Measurements from ENCODE around the gene ECE1.

The ECE1 gene

DNA sequence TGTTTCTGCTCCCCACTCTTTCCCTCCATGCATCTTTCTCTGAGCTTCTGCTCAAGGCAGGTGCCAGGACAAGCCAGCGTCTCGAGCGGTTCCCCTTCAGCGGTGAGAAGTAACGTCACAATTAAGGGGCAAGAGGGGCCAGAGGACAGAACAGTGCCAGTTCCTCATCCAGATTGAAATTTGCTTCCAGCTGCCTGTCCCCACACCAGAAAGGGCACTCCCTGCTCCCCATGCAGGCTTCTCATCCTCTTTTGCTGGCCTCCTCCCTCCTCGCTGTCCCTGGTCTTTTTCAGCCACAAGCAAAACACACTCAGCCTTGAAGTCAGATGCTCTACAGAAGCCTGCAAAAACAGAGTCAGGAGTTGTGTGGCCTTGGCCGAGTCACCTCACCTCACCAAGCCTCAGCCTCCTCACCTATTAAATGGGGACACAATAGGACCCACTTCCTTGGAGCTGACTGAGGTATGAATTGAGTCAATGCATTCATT is 35.0 kb upstream of the ECE1 start:
- DNase-seq: no peak

GRCh38 chr1:21324368-21325141 is 34.3 kb upstream of the ECE1 start:
- peak in 2 of 4 experiments; percentile 27 to 38 for DNase-seq

GRCh38 chr1:21323091-21323490 is 32.8 kb upstream of the ECE1 start:
- DNase-seq: no peak

DNA sequence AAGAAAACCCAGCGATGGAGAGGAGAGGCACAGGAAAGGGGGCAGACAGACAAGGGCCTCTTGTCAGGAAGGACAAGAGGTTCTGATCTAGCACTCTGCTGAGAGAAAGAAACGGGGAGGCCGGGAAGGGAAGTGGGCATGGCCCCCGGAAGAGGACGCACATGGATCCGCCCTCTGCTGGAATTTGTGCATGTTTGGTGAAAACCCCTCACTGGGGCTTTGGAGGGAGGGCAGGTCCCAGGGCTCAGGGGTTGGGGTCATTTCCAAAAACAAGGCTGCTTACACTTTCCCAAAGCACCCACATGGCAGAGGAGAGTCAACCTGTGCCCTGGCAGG is 32.4 kb upstream of the ECE1 start:
- DNase-seq: no peak

DNA sequence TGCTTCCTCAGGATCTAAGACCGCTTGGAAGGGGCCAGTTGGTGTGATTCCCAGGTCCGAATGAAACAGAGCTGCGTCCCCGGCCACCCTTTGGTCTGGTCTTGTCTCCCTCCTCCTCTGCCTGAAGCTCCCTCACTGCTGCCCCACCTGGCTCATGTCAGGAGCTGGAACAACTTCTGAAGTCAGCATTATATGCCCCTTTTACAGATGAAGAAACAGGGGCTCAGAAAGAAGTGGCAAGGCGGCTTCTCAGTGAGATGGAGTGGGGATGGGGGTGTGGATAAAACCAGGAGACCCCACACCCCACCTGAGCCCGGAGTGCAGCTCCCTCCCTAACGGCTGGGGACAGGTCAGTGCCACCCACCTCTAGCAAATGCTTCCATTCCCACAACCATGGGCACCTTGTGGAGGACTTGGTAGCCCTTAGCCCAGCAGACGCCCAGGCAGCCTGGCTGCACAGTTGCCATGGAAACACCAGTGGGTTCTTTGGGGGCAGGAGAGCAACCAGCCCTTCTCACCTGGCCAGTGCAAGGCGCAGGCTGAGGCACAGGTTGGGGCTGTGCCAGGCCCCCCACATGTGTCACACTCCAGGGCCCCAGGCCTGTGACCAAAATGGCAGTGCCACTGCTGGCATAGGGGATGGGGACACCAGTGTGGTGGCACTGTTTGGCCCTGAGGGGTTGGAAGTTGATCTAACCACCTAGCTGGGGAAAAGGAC is 31.9 kb upstream of the ECE1 start:
- DNase-seq: no peak

- no peak for DNase-seq
Observed at GRCh38 chr1:21320410-21321108, 30.3 kb upstream of the ECE1 start.

DNA sequence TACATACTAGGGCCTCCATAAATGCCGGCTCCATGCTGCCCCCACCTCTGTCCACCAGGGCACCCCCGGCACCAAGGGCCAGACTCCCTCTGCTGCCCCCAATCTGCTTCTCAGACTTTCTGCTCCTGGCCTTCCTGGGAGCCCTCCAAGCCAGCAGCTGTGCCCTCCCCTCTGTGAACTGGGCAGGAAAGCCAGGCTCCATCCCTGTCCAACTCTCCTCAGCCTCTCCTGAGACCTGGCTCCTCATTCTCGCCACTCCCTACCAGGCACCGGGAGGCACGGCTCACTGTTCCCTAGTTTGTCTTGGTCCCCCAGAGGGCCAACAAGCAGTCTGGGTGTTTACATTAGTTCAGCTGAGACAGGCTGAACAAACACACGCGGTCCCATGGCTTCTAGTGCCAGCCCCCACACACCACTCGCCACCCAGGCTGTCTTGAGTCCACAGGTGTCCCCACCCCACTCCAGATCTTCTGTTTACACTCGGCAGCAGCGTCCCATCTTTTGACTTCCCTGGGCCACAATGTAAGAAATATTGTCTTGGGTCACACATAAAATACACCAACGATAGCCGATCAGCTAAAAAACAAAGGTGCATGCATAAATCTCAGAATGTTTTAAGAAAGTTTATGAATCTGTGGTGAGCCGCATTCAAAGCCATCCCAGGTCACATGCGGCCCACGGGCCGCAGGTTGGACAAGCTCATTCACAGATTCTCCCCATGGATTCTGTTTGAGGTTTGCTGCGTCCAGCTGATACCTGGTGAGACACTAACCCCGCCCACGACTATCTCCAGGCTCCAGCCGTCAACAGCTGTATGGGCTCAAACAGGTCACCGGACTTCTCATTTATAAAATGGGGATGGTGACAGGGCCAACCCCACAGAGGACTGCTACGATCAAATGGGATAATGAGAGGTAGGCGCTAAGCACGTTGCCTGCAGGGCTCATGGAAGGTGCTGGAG is 29.5 kb upstream of the ECE1 start:
- DNase-seq: no peak

DNA sequence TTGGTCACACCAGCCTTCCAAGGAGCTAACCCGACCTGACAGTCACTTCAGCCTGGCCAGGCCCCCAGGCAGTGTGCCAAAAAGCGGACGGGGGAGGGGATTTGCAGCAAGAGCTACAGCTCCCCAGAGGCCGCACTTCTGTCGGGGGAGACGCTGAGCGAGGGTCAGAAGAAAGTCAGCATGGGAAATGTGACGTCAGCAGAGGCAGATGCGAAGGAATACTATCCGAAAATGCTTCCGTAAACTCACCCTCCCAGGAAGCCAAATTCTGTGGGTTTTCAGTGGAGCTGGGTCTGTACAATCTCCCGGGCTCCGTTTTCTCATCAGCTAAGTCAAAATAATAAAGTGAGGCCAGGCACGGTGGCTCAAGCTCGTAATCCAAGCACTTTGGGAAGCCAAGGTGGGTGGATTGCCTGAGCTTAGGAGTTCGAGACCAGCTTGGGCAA is 28.5 kb upstream of the ECE1 start:
- DNase-seq: no peak

- DNase-seq: no peak
Observed at GRCh38 chr1:21318057-21318713, 27.9 kb upstream of the ECE1 start.

DNA sequence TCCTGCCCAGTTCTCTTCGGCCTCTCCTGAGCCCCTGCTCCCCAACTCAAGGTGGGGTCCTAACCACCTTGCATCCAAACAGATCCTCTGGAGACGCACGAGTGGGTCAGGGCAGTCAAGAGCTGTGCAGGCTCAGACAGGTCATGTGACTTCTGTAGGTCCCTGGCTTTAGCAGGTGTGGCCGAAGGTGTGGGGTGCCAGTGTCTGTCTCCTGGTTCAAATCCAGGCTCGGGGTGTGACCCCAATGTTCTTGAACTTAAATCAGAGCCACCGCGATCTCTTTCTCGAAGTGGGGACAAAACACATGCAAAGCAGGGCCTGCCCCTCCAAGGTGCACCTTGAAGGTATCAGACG is 27.4 kb upstream of the ECE1 start:
- DNase-seq: no peak

- no peak for DNase-seq
Observed at GRCh38 chr1:21317035-21317689, 26.9 kb upstream of the ECE1 start.

DNA sequence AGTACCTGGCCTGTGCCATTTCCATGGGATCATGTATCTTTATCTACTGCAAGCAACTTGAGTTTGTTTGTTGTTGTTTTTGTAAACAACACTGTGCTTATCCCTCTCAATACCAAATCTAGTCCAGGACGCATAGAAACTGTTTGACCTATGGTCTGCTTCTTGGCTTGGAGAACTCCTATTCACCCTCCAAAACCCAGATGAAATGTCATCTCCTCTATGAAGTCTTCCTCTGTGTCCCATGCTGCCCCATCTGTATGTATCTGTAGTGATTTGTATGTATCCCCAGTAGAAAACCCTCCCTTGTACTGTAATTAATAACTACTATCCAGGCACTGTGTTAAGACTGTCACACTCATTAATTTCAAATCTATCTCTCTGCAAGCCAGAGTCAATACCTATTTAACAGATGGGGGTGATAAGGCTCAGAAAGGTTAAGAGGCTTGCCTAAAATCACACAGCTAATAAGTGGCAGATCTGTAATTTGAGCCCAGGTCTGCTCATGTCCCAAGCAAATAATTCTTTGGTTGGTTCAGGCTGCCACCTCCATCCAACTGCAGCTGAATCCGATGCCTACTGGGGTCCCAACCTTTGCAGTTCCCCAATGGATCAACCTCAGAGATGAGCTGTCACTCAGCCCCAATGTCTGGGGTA is 24.6 kb upstream of the ECE1 start:
- no peak for DNase-seq

DNA sequence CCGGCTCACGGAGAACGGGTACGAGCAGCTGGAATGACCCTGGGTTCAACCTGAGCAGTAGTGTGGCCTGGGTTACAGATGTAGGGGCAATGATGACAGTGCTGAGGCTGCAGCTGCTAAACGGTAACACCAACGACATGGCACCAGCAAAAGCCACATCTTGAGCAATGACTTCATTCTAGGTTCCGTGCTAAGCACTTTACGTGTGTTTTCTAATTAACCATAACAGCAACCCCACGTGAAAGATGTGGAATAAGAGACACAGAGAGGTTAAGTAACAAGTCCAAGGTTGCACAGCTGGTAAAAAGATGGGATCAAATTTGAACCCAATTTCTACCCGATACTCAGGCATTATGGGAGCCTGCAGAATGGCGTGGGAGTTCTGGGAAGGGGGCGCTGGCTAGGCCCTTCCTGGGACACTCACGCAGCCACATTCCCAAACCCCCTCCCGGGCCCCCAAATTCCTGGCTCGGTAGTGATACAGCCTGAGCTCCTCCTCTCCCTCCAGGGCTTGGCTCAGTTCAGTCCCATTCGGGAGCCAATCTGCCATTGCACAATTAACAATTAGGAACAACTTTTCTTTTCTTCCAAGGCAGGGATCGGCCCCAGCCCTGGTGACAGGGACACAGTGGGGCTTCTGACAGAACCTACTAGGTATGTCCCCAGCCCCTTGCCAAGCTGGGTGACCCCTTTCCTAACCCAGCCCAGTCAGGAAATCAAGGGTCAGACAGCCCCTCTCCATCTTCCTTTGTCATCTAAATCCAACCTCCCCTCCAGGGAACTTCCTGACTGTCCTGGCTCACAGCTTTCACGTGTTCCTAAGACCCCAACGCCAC is 23.8 kb upstream of the ECE1 start:
- DNase-seq: no peak

- no peak for DNase-seq
Observed at GRCh38 chr1:21313203-21313885, 23.1 kb upstream of the ECE1 start.

GRCh38 chr1:21312407-21312992 is 22.2 kb upstream of the ECE1 start:
- no peak for DNase-seq

DNA sequence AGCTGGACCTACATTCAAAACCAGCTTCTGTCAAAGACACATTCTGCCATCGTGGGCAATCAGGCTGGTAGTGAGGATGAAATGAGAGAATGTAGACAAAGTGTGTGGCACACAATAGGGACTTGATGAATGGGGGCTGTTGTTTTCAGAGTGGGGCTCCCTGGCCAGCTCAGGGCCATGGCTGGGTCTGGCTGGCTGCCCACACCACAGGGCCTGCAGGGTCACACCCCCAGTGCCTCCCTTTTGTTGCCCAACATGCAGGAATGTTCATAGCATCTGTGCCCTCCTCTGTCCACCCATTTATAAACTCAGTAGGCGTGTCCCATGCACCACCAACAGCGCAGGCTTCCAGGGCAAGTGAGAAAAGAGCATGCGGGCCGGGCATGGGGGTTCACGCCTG is 20.8 kb upstream of the ECE1 start:
- no peak for DNase-seq

GRCh38 chr1:21308847-21309652 is 18.8 kb upstream of the ECE1 start:
- no peak for DNase-seq

- DNase-seq: no peak
Observed at GRCh38 chr1:21308330-21308729, 18.1 kb upstream of the ECE1 start.
